Stimulated activated CD4-positive, alpha-beta T cell treated with anti-CD3 and anti-CD28 coated beads, TNF-alpha, amount 100 ng/mL, for 1 hour (primary cell): ENCODE results near the gene MMS19.
"Not testable (repeated sequence)": the region's sequence is repeated elsewhere in the genome, so short reads cannot be mapped to it uniquely, and the experiment has no call there.

Experiments
- DNase-seq, 3 donors: peaks; one replicate each; pipeline ENCODE4 v3.0.0-alpha.2; 2020; ENCODE audit warnings: low read depth in 3 of 3, low spot score in 1 of 3

MMS19 gene

GRCh38 chr10:97427571-97428179, 70.5 kb downstream of the MMS19 start:
- peak in 1 of 3 donors; percentile 18 for DNase-seq

- DNase-seq, result no peak
These were observed 71.2 kb downstream of the MMS19 start for GRCh38 chr10:97426776-97427570.

DNA sequence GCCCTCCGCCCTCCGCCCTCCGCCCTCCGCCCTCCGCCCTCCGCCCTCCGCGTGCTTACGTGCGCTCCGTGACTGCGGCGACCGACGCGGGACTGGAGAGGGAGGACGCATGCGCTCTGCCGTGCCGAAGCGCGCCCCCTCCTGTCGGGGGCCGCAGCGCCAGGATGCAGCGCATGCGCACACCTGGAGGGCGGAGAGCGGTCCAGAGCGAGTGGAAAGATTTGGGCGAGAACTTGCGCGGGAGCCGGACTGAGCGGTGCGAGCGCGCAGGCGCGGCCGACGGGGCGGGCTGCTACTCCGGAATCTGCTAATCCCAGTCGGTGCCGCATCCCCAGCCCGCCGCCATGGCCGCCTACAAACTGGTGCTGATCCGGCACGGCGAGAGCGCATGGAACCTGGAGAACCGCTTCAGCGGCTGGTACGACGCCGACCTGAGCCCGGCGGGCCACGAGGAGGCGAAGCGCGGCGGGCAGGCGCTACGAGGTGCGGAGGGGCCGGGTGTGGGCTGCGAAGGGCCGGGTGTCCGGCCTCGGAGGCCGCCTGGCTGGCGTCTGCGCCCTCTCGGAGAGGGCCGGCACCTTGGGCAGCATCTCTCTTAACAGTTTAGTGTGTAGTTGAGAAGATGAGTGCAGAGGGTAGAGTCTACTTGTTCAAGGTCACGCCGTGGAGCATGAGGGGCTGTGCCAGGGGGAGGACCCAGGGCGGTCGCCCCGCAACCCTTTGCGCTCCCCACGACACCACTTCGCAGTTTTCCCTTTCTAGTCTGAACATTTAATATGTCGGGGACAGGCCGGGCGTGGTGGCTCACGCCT, 72.1 kb downstream of the MMS19 start, which contains the start of gene PGAM1:
PGAM1 (plus strand) TSS at position 228 of the 812 bp plus-strand sequence; CDS start at position 345, 117 bp downstream.
- DNase-seq, result peak; percentile 91 to 96 (median 91)

DNA sequence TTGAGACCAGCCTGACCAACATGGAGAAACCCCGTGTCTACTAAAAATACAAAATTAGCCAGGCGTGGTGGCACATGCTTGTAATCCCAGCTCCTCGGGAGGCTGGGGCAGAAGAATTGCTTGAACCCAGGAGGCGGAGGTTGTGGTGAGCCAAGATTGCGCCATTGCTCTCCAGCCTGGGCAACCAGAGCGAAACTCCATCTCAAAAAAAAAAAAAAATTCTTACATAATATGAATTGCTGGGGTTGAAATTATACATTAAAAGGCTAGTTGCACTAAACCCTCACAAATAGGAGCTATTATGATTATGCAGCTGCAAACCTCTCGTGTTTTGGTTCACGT, 74.5 kb downstream of the MMS19 start:
- DNase-seq, result not testable (repeated sequence)

GRCh38 chr10:97416565-97416964, 81.7 kb downstream of the MMS19 start:
- no peak for DNase-seq

- no peak for DNase-seq
These were observed 85.3 kb downstream of the MMS19 start for GRCh38 chr10:97412891-97413304.

DNA sequence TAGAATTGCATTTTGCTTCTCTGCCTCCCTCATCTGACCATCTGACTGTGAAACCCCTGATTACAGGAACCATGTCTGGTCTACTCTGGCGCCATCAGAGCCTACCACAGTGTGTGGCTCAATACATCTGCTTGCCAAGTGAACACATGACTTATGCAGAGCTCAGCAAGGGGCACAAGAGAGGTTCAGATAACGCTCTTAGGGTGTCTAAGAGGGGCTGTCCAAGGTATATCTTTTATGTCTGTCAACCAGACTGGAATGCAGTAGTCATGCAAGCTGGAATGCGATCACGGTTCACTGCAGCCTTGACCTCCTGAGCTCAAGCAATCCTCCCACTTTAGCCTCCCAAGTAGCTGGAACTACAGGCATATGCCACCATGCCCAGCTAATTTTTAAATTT, 86.8 kb downstream of the MMS19 start:
- no peak for DNase-seq

GRCh38 chr10:97408496-97408992, 89.7 kb downstream of the MMS19 start:
- DNase-seq, result no peak
